Gastroesophageal sphincter (tissue), 4 donors: ENCODE data around the gene CLDN14. TPM values are rescaled to one million over a fixed set of nuclear protein-coding genes. Genes with fewer than 3 reads are reported as not detected.

Experiments used
- ATAC-seq: fragments of 150-250 bp; one replicate; pipeline ENCODE4 v1.9.1; 2016; ENCODE audit warnings: mild to moderate bottlenecking, moderate library complexity
- H3K27ac ChIP-seq, 4 donors: fragments of 200-600 bp; sonication (generic) in 3 of 4; 1 replicate in 3 of 4; 2 replicates in 1 of 4; pipeline ENCODE4 v1.5.1; 2016 to 2019
- H3K27me3 ChIP-seq: fragments of 200-600 bp; sonication (generic); one replicate; pipeline ENCODE4 v1.5.1; 2019
- H3K36me3 ChIP-seq, 2 donors: fragments of 200-600 bp; sonication (generic); one replicate each; pipeline ENCODE4 v1.5.1; 2019; ENCODE audit warnings: control low read depth in 1 of 2
- H3K4me1 ChIP-seq, 3 donors: fragments of 200-600 bp; sonication (generic); 1 replicate in 2 of 3; 2 replicates in 1 of 3; pipeline ENCODE4 v1.5.1; 2016 to 2019; ENCODE audit warnings: control low read depth in 2 of 3
- H3K4me3 ChIP-seq, 2 donors: fragments of 200-600 bp; sonication (generic); one replicate each; pipeline ENCODE4 v1.5.1; 2019; ENCODE audit warnings: mild to moderate bottlenecking in 1 of 2, moderate library complexity in 1 of 2
- H3K9me3 ChIP-seq, 3 donors: fragments of 200-600 bp; sonication (generic); one replicate each; pipeline ENCODE4 v1.5.1; 2017 to 2019; ENCODE audit warnings: control low read depth in 2 of 3
- CTCF ChIP-seq, 4 experiments: fragments of 200-600 bp in 2 of 4; fragments of 450-650 bp in 2 of 4; sonication (generic) in 1 of 4; IDR thresholded peaks; one replicate each; pipeline ENCODE4 v1.5.1; 2017 to 2019; ENCODE audit warnings: antibody characterized with exemption in 4 of 4, mild to moderate bottlenecking in 2 of 4, moderate library complexity in 2 of 4
- EP300 ChIP-seq: sonication (generic); formaldehyde crosslinking; IDR thresholded peaks from one replicate; pipeline ENCODE4 v1.6.1; 2017; ENCODE audit warnings: antibody characterized with exemption, mild to moderate bottlenecking
- POLR2A ChIP-seq, 2 donors: fragments of 450-650 bp; IDR thresholded peaks; one replicate each; pipeline ENCODE4 v1.6.1; 2017; ENCODE audit warnings: antibody characterized with exemption in 2 of 2, mild to moderate bottlenecking in 2 of 2, moderate library complexity in 1 of 2
- POLR2AphosphoS5 ChIP-seq: sonication (generic); formaldehyde crosslinking; IDR thresholded peaks from one replicate; pipeline ENCODE4 v1.6.1; 2017; ENCODE audit warnings: antibody characterized with exemption
- WGBS, 2 donors: methylation state at CpG; one replicate each; pipeline ENCODE4 v1.1.5; 2018; ENCODE audit warnings: low coverage in 1 of 2; 5-methylcytosine and 5-hydroxymethylcytosine counted together
- total RNA-seq, 4 donors: library from RNA; depleted of rRNA; stranded (reverse); fragments of >200 nt; gene quantifications; one replicate each; pipeline ENCODE4 v1.1.0, GENCODE V29; 2016

Gene CLDN14
- total RNA-seq, 4 donors from 2014 or later = 0.15 TPM; not detected in 3

GRCh38 chr21:36456729-36457414 is 23.1 kb downstream of the CLDN14 start:
- Histone ChIP-seq H3K9me3 (no peaks in the 10 kb centered on the region), H3K4me3 (no peak overlapping the region), H3K4me1 (peaks cover 0 to 11% (median 0%) of the 10 kb centered on the region in 3 donors), H3K27me3 (peaks cover 15% of the 10 kb centered on the region), H3K27ac (no peak overlapping the region), H3K36me3 (no peaks in the 10 kb centered on the region)
- ATAC-seq = no peak
- TF ChIP-seq CTCF (IDR thresholded peaks at IDR 0.05) (no peak), POLR2AphosphoS5 (no peak), EP300 (no peak), POLR2A (IDR thresholded peaks at IDR 0.05) (no peak)
- WGBS, 2 donors = 71 to 83% methylated on average over 3 to 6 of the region's 7 CpGs

DNA sequence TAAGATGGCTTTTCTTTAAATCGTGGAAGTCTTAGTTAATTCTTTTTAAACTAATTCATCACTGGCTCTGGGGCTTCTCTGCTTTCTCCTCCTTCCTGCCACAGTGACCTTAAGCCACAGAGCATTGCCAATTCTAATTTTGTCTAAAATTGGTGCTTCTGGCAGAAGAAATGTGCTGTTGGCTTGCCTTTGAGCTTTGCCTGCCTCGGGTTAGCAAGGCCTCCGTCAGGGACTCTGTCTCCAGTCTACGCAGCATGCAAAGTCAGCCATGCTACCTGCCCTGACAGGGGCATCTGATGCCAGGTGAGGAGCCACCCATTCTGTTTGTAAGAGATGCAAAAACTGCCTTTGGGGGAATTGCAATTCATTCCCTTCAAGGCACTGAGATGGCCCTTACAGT is 25.2 kb downstream of the CLDN14 start:
- no peak for ATAC-seq
- Histone ChIP-seq H3K36me3 (no peaks in the 10 kb centered on the region), H3K4me3 (no peak overlapping the region), H3K9me3 (no peaks in the 10 kb centered on the region), H3K27me3 (no peaks in the 10 kb centered on the region), H3K4me1 (peaks cover 0 to 11% (median 0%) of the 10 kb centered on the region in 3 donors), H3K27ac (no peak overlapping the region)
- WGBS, 2 donors = 50 to 61% methylated on average over 4 of the region's 4 CpGs
- TF ChIP-seq CTCF (IDR thresholded peaks at IDR 0.05) (no peak), POLR2AphosphoS5 (no peak), POLR2A (IDR thresholded peaks at IDR 0.05) (no peak), EP300 (no peak)

DNA sequence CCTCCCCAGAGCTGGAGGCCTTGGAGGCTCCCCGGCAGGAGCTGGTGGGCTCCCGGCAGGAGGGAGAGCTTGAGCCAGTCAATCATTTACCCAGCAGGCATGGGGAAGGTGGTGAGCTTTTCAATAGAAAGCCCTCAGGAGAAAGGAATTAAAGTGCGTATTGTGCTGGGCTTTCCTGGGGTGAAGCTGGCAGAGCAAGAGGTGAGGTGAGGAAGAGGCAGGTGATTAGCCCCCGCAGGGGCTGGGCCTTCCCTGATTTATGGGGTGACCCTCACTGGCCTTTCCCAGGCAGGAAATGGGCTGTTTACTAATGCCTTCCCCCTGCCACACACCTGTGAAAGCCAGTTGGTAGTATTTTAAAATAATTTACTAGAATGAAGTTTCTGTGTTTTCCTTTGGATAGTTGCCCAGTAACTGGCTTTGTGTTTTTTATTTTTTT is 25.8 kb downstream of the CLDN14 start:
- Histone ChIP-seq H3K4me3 (no peak overlapping the region), H3K9me3 (no peaks in the 10 kb centered on the region), H3K4me1 (peaks cover 0 to 11% (median 0%) of the 10 kb centered on the region in 3 donors), H3K27me3 (no peaks in the 10 kb centered on the region), H3K27ac (no peak overlapping the region), H3K36me3 (no peaks in the 10 kb centered on the region)
- no peak for TF ChIP-seq EP300
- TF ChIP-seq CTCF (IDR thresholded peaks at IDR 0.05) = no peak
- no peak for TF ChIP-seq POLR2A (IDR thresholded peaks at IDR 0.05)
- ATAC-seq = no peak
- WGBS, 2 donors = 20 to 44% methylated on average over 1 to 2 of the region's 4 CpGs

GRCh38 chr21:36452281-36452825 is 27.6 kb downstream of the CLDN14 start:
- no peak for TF ChIP-seq POLR2A (IDR thresholded peaks at IDR 0.05)
- no peak for TF ChIP-seq POLR2AphosphoS5
- TF ChIP-seq EP300 = no peak
- Histone ChIP-seq H3K27ac (no peak overlapping the region), H3K27me3 (no peaks in the 10 kb centered on the region), H3K36me3 (no peaks in the 10 kb centered on the region), H3K4me3 (no peak overlapping the region), H3K9me3 (no peaks in the 10 kb centered on the region), H3K4me1 (peaks cover 0 to 11% (median 0%) of the 10 kb centered on the region in 3 donors)
- WGBS, 2 donors = 79% methylated on average over 6 of the region's 6 CpGs; no CpG with 5 or more reads in 1 of the 2 donors
- no peak for ATAC-seq

DNA sequence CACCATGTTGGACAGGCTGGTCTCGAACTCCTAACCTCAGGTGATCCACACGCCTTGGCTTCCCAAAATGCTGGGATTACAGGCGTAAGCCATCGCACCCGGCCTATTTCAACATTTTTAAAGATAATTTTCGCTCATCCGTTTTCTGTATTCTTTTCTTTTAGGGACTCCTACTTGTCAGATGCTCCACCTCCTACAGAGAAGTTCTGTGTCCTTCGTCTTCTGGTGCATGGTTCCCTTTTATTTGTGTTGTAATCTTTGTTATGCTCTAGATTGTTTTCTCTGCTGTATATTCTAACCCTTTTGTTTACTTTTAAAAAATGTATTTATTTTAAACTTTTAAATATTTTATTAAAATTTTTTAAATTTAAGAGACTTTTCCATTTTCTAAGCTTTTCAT is 28.4 kb downstream of the CLDN14 start:
- Histone ChIP-seq H3K27ac (no peak overlapping the region), H3K9me3 (no peaks in the 10 kb centered on the region), H3K4me3 (no peak overlapping the region), H3K4me1 (peaks cover 0 to 11% (median 0%) of the 10 kb centered on the region in 3 donors), H3K36me3 (no peaks in the 10 kb centered on the region), H3K27me3 (no peaks in the 10 kb centered on the region)
- WGBS, 2 donors = 93 to 94% methylated on average over 6 to 8 of the region's 8 CpGs
- no peak for TF ChIP-seq EP300
- no peak for TF ChIP-seq POLR2AphosphoS5
- TF ChIP-seq CTCF (IDR thresholded peaks at IDR 0.05) = no peak
- TF ChIP-seq POLR2A (IDR thresholded peaks at IDR 0.05) = no peak
- no peak for ATAC-seq
